Heart right ventricle (tissue), 16 donors: ENCODE measurements around the gene ACP6. TPM values are rescaled to one million over a fixed set of nuclear protein-coding genes. Genes with fewer than 3 reads are reported as not detected.

ENCODE experiments used
- ATAC-seq, 8 donors: fragments of 200-7000 bp; cut with Tn5 transposase; one replicate each; pipeline ENCODE4 v1.9.1; 2020; ENCODE audit warnings: mild to moderate bottlenecking in 8 of 8, moderate library complexity in 8 of 8, moderate number of reproducible peaks in 1 of 8
- DNase-seq, 2 donors: peaks; one replicate each; pipeline ENCODE4 v3.0.0-alpha.2; 2020
- H3K27ac ChIP-seq, 10 donors: fragments of 200-600 bp; sonication (generic) in 2 of 10; one replicate each; pipeline versions ENCODE4 v1.5.0 to v1.8.0; 2020 to 2022; ENCODE audit warnings: mild to moderate bottlenecking in 3 of 10
- H3K27me3 ChIP-seq, 7 donors: fragments of 200-600 bp; one replicate each; pipeline ENCODE4 v1.8.0; 2021 to 2022; ENCODE audit warnings: mild to moderate bottlenecking in 2 of 7
- H3K36me3 ChIP-seq, 9 donors: fragments of 200-600 bp; sonication (generic) in 1 of 9; one replicate each; pipeline versions ENCODE4 v1.5.0 to v1.8.0; 2020 to 2022; ENCODE audit warnings: mild to moderate bottlenecking in 2 of 9
- H3K4me1 ChIP-seq, 9 donors: fragments of 200-600 bp; sonication (generic) in 1 of 9; one replicate each; pipeline versions ENCODE4 v1.5.0 to v1.8.0; 2020 to 2022; ENCODE audit warnings: mild to moderate bottlenecking in 4 of 9
- H3K4me3 ChIP-seq, 10 donors: fragments of 200-600 bp; sonication (generic) in 2 of 10; one replicate each; pipeline versions ENCODE4 v1.5.0 to v1.8.0; 2020 to 2022; ENCODE audit warnings: mild to moderate bottlenecking in 7 of 10, moderate library complexity in 2 of 10
- H3K9me3 ChIP-seq, 11 donors: fragments of 200-600 bp in 10 of 11; sonication (generic) in 2 of 11; one replicate each; pipeline versions ENCODE4 v1.5.0 to v1.8.0; 2013 to 2022; ENCODE audit warnings: mild to moderate bottlenecking in 2 of 11, control low read depth in 1 of 11, moderate library complexity in 1 of 11
- WGBS, 2 donors: extraction: QIAGEN DNeasy Blood & Tissue Kit; methylation state at CpG; one replicate each; pipeline ENCODE4 v1.1.7; 2013; ENCODE audit warnings: inconsistent platforms in 1 of 2; 5-methylcytosine and 5-hydroxymethylcytosine counted together
- intact Hi-C, 10 donors: fragments of 100-400 bp; cut with DNase I; formaldehyde crosslinking; loops; one replicate each; pipeline versions ENCODE4 v1.11.1 to v1.14.2; 2022
- polyA plus RNA-seq, 2 donors: library from polyadenylated mRNA; stranded (reverse); fragments of 200-250 nt; gene quantifications; one replicate each; pipeline ENCODE4 v1.2.3, GENCODE V29; 2013
- total RNA-seq, 10 donors: library from RNA; stranded (reverse); fragmentation: NEBNext Ultra II Directional in 3 of 10; extraction: Animal tissue kit (Norgen Biotek cat#: 25700) in 3 of 10; gene quantifications; one replicate each; pipeline versions ENCODE4 v1.2.1 to v1.2.4, GENCODE V29; 2021 to 2023
- TF ChIP-seq, protein P1 (sequence below), 9 donors: fragments of 200-600 bp; sonication (generic) in 2 of 9; IDR thresholded peaks; one replicate each; pipeline versions ENCODE4 v1.5.0 to v1.8.0; 2021 to 2022; ENCODE audit warnings: antibody characterized with exemption in 9 of 9, mild to moderate bottlenecking in 5 of 9, moderate library complexity in 1 of 9
- donor health status: Arrhythmogenic right ventricular cardiomyopathy.
- donor health status: ischemic (EF 13 %, LVEDD 7.1; RV severe dilation, severe dysfunction).
- donor health status: healthy with polysubstance abuse.
- donor health status: DM: no; HTN: yes; CAD: no.
- donor health status: DM: no; HTN: no; CAD: no.
- donor health status: ischemic (EF 25% LVEDD 6.9; RV normal size, moderate dysfunction).
- donor health status: ischemic (EF 25% LVEDD 5.7; RV mildly dilated, moderate dysfunction).
- donor health status: healthy.
- donor health status: DM: yes; HTN: yes; CAD: no.
- donor health status: Ischemic cardiomyopathy.
- donor health status: ischemic (EF 35%, LVEDD 5.7; RV mildly dilated, moderate dysfunction).
- donor health status: nonischemic (EF 11% LVEDD 7.7; RV severe dilation, severe dysfunction).
- donor health status: DM: yes; HTN: yes; CAD: no.
- donor health status: PGD.
- donor health status: ischemic (EF 29% LVEDD 5.4; RV normal size, mild dysfunction).
- donor health status: nonischemic (EF 23%, LVEDD 6.1; RV moderate dilation, normal function).

Gene ACP6
- total and polyA plus RNA-seq, 12 donors: 5.0 to 24.8 (median 16.1) TPM

DNA sequence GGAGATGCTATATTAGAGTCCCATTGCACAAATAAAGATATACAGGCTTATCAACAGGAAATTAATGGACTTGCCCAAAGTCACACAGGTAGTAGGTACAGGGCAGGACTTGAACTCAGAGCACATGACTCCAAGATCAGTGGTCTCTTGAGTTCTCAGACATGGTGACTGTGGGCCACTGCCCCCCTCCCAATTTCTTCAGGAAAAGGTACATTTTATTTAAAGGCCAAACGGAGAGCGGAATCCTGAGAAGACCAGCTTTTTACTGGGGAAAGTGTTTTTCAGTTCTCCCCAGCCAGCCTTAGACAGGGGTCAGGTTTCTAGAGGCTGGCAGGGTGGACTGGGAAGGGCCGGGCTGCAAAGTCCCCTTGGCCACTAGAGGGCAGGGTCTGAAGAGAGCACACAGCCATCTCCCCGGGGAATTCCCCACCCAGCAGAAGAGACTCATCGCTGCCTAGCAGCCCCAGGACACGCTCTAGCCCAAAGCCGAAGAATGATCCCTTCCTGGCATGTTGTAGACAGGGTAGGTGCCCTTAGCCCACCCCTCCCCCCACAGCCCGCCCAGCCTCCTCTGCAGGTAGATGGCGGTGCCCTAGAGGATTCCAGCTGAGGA, 29.7 kb downstream of the ACP6 start:
- ATAC-seq (peak; percentile 85 to 96 (median 94)), DNase-seq (peak; percentile 59 to 69)
- Histone ChIP-seq H3K27ac (no peak overlapping the region), H3K36me3 (peaks cover 0 to 29% (median 0%) of the 10 kb centered on the region in 9 donors), H3K4me3 (no peak overlapping the region), H3K27me3 (no peaks in the 10 kb centered on the region), H3K4me1 (peaks cover 0 to 24% (median 11%) of the 10 kb centered on the region in 9 donors), H3K9me3 (no peaks in the 10 kb centered on the region)
- TF ChIP-seq, protein P1, sequence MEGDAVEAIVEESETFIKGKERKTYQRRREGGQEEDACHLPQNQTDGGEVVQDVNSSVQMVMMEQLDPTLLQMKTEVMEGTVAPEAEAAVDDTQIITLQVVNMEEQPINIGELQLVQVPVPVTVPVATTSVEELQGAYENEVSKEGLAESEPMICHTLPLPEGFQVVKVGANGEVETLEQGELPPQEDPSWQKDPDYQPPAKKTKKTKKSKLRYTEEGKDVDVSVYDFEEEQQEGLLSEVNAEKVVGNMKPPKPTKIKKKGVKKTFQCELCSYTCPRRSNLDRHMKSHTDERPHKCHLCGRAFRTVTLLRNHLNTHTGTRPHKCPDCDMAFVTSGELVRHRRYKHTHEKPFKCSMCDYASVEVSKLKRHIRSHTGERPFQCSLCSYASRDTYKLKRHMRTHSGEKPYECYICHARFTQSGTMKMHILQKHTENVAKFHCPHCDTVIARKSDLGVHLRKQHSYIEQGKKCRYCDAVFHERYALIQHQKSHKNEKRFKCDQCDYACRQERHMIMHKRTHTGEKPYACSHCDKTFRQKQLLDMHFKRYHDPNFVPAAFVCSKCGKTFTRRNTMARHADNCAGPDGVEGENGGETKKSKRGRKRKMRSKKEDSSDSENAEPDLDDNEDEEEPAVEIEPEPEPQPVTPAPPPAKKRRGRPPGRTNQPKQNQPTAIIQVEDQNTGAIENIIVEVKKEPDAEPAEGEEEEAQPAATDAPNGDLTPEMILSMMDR (IDR thresholded peaks at IDR 0.05): peak; percentile 47 to 90 (median 76)
- intact Hi-C loops: loop anchor here in 9 of 10 donors (2.0 to 10.0 kb wide), 8 partner anchors 128 to 368 kb away; no protein-coding TSS in a partner anchor
- WGBS, 2 donors: 32 to 37% methylated on average over 9 of the region's 9 CpGs

GRCh38 chr1:147636314-147636713, 34.0 kb downstream of the ACP6 start:
- DNase-seq (no peak), ATAC-seq (no peak)
- WGBS, 2 donors: 93 to 97% methylated on average over 4 of the region's 4 CpGs
- no peak overlapping the region for H3K4me3 ChIP-seq
- H3K27me3 ChIP-seq: no peaks in the 10 kb centered on the region
- peak overlapping the region in 1 of 10 donors; percentile 73 for H3K27ac ChIP-seq
- intact Hi-C loops: no loop called here
- no peaks in the 10 kb centered on the region for H3K9me3 ChIP-seq
- TF ChIP-seq, protein P1 (IDR thresholded peaks at IDR 0.05): no peak
- peaks cover 0 to 25% (median 4%) of the 10 kb centered on the region in 9 donors for H3K4me1 ChIP-seq
- H3K36me3 ChIP-seq: no peaks in the 10 kb centered on the region

- TF ChIP-seq, protein P1 (IDR thresholded peaks at IDR 0.05): no peak
- H3K27ac ChIP-seq: peak overlapping the region in 1 of 10 donors; percentile 73
- DNase-seq (no peak), ATAC-seq (peak in 4 of 8 donors; percentile 29 to 47 (median 35))
- intact Hi-C loops: no loop called here
- no peak overlapping the region for H3K4me3 ChIP-seq
- H3K4me1 ChIP-seq: peaks cover 0 to 15% (median 0%) of the 10 kb centered on the region in 9 donors
- WGBS, 2 donors: 91 to 96% methylated on average over 1 of the region's 1 CpG
- H3K27me3 ChIP-seq: no peaks in the 10 kb centered on the region
- H3K9me3 ChIP-seq: no peaks in the 10 kb centered on the region
- H3K36me3 ChIP-seq: no peaks in the 10 kb centered on the region
These were observed 35.0 kb downstream of the ACP6 start for GRCh38 chr1:147635342-147635741.

DNA sequence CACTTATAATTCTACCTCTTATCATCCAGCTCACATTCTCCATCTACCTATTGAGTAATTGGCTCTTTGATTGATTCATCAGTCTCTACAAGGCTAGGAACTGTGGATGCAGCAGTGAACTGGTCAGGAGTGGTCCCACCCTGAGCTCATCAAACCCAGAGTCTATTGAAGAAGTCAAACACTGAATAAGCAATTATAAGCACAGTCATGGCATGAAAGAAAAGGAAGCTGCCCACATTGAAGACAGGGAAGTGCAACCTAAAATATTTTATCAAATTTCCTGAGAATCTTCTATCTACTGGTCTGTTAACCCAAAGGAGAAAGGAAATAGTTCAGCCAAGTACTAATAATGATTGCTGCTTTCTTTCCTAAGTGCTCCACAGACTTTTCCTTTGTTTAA, 35.7 kb downstream of the ACP6 start:
- no peak for DNase-seq
- Histone ChIP-seq H3K27me3 (no peaks in the 10 kb centered on the region), H3K36me3 (no peaks in the 10 kb centered on the region), H3K4me3 (no peak overlapping the region), H3K4me1 (peaks cover 0 to 15% (median 0%) of the 10 kb centered on the region in 9 donors), H3K9me3 (no peaks in the 10 kb centered on the region), H3K27ac (peak overlapping the region in 1 of 10 donors; percentile 73)
- intact Hi-C loops: loop anchor here in 1 of 10 donors (5.0 kb wide), 1 partner anchor 357 kb away; no protein-coding TSS in a partner anchor
- TF ChIP-seq, protein P1 (IDR thresholded peaks at IDR 0.05): no peak
- no peak for ATAC-seq
